HG03175 (cell line): ENCODE results near the gene DCST2.

Experiments used
- ATAC-seq: cut with Tn5 transposase; IDR thresholded peaks from one replicate; pipeline ENCODE4 v1.9.1; 2021; ENCODE audit warnings: mild to moderate bottlenecking, moderate library complexity; ENCODE audit not compliant: unreplicated experiment

DCST2 gene

DNA sequence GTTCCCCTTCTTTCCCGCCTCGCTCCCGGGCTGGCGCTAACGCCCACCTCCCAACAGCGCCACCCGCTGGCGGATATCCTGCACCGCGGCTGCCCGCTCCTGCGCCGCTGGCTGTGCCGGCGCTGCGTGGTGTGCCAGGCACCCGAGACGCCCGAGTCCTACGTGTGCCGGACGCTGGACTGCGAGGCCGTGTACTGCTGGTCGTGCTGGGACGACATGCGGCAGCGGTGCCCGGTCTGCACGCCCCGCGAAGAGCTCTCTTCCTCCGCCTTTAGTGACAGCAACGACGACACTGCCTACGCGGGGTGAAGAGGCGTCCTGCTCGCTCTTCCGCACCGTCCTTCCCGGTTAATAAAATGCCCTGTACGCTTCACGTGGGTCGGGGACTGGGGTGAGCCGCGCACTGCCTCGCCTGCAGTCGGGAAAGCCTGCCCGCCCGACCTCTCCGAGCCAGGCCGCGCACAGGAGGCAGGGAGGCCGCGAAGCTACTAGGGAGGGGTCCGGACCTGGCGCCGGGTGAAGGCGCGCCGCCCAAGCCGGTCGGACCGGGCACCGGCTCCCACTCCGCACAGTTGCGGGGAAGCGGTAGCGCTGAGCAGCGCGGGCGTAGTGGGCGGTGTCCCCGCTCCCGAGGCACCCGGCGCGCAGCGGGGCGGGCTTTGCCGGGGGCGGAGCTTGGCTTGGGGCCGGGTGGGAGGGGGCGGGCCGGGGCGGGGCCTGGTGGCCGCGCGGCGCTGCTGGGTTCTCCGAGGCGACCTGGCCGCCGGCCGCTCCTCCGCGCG lies 17.2 kb upstream of the DCST2 start, which contains the start of gene ADAM15:
ADAM15 (plus strand) TSS at position 757 of the 782 bp plus-strand sequence. CDS start 71 bp downstream, outside the sequence.
- ATAC-seq: peak; percentile 61

- ATAC-seq: no peak
Observed at GRCh38 chr1:155049651-155050559, 16.3 kb upstream of the DCST2 start.

DNA sequence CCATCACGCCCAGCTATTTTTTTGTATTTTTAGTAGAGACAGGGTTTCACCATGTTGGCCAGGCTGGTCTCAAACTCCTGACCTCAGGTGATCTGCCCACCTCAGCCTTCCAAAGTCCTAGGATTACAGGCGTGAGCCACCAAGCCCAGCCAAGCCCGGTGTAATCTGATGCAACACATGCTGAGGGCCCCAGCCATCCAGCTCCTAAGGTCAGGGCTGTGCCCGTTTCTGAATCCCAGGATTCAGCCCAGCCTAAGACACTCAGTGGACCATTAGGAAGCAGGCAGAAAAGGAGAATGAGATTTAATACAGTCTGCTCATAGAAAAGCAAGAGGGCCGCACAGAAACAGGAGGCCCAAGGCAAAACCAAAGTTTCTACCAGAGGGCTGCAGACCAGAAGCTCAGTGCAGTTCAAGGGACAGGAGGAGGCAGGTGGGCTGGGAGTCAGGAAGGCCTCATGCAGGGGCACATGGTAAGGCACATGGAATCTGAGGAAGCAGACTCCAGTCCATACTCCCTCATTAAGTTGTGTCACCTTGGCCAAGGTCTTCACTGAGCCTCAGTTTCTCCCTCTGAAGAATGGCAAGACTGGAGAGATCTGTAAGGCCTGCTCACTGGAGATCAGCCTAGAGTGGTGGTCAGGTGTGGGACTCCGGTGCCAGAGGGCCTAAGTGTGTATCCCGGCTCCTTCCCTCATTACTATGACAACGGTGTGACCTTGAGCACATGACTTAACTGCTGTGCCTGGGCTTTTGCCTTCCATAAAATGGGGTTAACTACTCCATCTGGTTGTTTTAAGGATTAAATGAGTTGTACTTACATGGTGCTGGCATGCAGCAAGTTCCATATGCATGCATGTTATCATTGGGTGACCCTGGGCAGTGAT lies 15.1 kb upstream of the DCST2 start:
- no peak for ATAC-seq

DNA sequence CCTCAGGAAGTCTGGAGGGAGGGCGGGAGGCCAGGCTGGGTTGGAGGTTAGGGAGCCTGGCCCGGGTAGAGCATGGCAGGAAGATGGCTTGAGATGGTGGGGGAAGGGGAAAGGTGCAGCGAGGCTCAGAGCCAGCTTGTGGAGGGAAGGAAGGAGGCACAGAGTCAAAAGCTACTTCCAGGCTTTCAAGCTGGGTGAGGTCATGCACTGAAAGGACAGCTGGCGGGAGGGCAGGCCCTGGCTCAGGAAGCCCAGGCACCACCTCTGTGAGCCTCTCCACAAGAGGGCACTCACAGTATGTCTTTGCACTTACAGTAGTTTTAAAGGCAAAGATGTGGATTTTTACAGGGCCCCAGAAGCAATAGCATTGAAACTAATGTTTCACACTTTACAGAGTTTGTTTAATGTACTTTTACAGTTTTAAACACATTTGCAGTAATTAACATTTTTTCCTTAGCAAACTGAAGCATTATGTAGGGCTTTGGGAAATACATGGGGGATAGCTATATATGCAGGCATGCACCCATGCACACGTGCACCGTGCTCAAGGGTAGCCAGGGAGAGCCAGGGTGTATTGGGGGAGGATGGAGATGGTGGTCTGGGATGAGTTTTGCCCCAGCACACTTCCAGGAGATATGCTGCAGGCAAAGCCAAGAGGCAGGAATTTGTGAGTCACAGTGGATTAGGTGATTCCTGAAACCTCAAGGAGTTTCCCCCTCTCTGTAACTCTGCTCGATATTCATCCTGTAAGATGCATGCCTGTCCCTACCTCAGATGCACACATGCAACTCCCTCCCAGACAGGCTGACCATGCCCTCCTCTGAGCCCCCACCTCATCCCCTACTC lies 11.5 kb upstream of the DCST2 start:
- no peak for ATAC-seq

DNA sequence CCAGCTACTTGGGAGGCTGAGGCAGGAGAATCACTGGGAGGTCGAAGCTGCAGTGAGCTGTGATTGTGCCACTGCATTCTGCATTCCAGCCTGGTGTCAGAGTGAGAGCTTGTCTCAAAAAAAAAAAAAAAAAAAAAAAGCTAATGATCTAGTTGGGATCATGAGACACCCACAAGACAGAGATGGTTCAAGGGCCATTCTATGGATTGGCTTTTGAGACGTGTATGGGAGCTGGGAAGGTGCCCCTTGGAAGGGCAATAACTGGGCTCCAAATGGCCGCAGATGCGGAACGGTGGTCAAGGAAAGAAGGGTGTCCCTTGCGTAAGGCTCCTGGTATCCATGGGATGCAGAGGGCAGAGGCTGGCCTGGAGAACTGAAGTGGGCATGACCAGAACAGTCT lies 10.8 kb upstream of the DCST2 start:
- no peak for ATAC-seq

DNA sequence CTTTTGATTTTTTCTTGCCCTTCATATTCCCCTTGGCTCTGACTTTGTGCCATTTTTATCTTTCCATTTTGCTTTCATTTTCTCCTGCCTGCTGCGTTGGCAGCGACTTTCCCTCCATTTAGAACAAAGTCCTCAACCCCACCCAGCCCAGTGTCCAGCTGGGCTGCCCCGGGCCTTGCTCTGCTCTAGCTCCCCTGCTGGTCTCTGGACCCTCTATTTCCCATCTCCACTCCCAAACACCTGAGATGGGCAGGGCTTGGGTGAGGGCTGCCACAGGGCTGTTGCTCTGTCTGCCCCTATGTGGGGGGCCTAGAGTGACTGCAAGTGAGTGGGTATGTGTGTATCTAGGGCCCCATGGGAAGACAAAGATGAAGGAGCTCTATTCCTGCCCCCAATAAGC lies 10.2 kb upstream of the DCST2 start:
- ATAC-seq: no peak

- ATAC-seq: no peak
Observed at GRCh38 chr1:155043301-155043702, 9.7 kb upstream of the DCST2 start.

DNA sequence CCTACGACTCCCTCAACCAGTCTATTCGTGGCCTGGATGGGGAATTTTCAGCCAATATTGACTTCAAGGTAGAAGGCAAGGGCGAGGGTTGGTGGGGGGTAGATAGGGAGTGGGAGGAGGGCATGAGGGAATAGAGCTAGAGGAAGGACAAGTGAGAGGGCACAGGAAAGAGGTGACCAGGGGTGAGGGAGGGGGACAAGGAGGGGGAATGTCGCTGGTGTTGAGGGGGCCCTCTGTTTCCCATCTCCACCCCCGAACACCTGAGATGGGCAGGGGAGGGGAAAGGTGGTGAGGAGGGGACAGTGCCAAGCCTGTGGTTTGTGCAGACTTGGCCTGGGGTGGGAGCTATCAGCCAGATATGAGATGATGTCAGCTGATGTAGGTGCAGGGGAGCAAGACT lies 9.2 kb upstream of the DCST2 start:
- no peak for ATAC-seq

DNA sequence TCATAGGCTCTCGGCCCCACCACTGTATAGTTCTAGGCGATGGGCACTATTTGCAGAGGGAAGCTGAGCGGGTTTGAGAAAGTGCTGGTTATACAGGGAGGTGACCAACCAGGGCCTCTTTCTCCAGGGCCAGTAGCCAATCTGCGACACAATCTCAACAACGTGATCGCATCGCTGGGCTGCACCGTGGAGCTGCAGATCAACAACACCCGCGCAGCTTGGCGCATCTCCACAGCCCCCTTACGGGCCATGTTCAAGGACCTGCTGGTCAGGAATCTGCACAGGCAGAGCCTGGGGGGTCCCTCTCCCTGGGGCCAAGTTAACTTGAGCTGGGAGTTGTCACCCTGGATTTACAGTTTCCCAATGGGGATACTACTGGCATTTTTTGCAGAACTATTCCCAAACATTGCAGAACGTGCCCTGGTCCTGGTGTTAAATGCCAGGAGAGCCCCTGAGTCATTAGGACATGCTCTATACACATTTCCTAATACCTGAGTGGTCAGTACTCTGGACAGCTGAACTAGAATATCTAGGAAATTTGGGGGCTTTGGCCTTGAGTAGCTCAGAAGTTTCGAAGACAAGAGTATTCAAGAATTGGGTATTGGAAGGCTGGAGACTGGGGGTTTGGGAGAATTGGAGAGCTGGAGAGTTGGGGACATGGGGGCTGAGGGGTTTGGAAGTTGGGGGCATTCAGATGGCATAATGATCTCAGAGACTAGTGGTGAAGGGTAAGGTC lies 6.9 kb upstream of the DCST2 start:
- ATAC-seq: no peak

GRCh38 chr1:155039308-155039669 lies 5.7 kb upstream of the DCST2 start:
- ATAC-seq: no peak

DNA sequence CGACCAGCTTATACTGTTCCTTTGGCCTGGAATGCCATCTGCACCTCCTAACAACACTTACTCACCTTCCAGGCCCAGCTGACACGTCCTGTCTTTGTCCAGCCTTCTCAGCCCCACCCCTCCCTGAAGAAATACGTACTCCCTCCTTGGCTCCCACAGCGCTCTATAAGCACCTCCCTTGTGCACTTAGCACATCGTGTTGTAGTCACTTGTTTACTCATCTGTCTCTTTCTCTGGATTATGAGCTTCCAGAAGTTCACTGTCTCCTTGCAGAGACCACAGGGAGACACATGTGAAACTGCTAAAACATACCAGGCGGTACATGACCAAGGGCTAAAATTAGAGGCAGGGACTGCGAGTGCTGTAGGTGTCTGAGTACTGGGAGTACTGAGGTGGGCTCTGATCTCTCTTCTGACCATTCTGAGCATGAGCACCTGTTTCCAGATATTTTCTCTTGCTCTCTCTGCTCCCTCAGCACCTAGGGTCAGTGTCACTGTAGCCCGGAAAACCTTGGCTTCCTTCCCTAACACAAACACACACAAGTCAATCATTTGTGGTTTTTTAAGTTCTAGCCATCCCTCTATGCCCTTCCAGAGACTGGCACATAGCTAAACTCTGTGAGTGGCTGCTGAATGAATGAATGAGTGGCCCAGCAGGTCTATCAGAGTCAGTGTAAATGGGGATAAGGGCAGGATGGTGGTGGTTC lies 5.2 kb upstream of the DCST2 start:
- no peak for ATAC-seq

DNA sequence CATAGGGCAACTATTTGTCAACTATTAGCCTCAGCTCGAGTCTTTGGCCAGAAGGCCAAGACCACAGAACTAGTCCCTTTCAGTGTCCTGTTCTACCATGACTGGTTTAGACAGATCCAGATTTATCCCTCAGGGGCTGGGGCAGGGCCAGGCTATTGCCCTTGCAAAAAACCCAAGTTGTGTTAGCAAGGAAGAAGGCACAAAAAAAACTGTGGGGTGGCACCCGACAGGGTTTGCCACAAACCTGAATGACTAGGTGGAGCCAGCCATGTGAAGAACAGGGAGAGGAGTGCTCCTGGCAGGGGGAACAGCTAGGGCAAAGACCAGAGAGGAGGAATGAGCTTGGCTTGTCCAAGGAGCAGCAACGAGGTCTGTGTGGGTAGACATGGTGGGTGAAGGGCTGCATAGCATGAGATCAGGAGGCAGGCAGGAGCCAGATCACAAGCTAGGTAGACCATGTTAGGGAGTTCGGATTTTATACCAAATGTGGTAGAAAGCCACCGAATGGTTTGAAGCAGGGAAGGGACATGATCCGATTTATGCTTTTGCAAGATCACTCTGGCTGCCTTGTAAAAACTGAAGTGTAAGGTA lies 4.4 kb upstream of the DCST2 start:
- no peak for ATAC-seq

- ATAC-seq: no peak
Observed at GRCh38 chr1:155037043-155037442, 3.5 kb upstream of the DCST2 start.

DNA sequence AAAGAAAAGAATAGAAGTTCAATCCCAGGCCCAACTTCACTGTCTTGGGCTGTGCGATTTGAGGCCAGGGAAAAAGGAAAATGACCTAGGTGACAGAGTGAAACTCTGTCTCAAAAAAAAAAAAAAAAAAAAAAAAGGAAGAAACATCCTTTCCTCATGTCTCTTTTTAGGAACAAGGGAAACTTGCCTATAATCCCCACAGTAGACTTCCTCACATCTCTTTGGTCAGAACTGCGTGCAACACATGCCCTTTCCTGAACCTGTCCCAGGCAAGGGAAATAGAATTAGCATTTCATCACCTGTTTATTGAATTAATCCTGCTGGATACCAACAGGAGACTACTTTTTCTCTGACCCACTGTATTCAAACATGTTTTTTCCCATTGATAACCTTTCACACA lies 2.4 kb upstream of the DCST2 start:
- ATAC-seq: no peak

- ATAC-seq: no peak
Observed at GRCh38 chr1:155034318-155035208, 982 bp upstream of the DCST2 start.

DNA sequence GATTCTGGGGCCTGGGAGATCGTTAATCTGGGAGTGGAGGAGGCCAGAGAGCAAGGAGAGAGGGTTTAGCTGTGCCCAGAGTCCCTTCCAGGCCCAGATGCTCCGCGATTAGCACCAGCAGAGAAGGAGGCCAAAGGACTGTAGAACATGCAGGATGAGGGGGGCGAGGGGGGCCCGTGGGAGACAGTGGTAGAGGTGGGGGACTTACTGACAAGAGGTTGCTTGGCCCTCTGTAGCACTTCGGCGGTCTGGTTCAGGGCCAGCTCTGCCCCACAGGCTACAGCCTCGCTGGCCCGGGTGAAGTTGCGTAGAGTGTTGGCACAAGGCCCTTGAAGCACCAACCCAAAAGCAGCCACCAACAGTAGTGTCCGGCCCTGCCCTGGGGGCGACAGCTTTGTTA lies 695 bp downstream of the DCST2 start:
- ATAC-seq: no peak

DNA sequence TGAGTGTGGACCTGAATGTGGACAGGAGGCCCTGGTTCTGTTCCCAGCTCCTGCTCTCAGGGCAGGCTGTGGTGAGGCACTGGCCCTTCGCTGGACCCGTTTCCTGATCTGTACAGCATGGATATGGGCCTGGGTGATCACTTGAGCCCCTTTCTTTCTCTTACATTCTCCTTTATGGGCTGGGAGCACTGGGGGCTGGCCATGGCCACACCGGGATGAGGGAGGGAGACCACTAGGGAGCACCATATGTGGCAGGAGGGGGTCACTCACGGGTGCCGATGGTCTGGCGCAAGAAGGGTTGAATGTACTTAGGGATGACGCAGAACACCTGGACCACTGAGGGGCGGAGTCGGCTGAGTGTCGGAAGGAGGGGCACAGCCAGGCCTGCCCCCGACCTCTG lies 2.7 kb downstream of the DCST2 start:
- ATAC-seq: no peak
